ENCODE measurements around the gene NOX5. TPM values are rescaled to one million over a fixed set of nuclear protein-coding genes. Genes with fewer than 3 reads are reported as not detected.

The NOX5 gene, protein sequence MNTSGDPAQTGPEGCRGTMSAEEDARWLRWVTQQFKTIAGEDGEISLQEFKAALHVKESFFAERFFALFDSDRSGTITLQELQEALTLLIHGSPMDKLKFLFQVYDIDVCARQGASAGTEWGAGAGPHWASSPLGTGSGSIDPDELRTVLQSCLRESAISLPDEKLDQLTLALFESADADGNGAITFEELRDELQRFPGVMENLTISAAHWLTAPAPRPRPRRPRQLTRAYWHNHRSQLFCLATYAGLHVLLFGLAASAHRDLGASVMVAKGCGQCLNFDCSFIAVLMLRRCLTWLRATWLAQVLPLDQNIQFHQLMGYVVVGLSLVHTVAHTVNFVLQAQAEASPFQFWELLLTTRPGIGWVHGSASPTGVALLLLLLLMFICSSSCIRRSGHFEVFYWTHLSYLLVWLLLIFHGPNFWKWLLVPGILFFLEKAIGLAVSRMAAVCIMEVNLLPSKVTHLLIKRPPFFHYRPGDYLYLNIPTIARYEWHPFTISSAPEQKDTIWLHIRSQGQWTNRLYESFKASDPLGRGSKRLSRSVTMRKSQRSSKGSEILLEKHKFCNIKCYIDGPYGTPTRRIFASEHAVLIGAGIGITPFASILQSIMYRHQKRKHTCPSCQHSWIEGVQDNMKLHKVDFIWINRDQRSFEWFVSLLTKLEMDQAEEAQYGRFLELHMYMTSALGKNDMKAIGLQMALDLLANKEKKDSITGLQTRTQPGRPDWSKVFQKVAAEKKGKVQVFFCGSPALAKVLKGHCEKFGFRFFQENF
- 1 to 10 TPM in 1 of 4 donors, not detected in 3; 1.6 TPM for total RNA-seq

DNA sequence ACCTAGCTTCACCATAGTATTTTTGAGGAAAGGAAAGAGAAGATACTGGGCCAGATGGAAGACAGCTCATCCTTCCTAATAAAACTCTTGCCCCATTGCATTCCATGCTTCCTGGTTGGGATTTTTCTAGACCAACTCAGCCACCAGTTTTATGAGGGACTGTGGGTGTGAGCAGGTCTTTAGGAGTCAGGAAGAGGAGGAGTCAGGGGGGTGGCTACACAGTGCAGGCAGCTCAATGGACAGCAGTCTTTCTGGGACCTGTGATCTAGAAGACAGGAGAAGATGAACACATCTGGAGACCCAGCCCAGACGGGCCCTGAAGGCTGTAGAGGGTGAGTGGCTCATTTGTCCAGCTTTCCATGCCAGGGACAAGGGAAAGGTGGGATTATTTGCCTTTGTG lies at the start of gene NOX5:
NOX5 (plus strand) TSS at position 242 of the 400 bp plus-strand sequence; CDS start at position 283, 41 bp downstream.
- TF ChIP-seq, protein P1, sequence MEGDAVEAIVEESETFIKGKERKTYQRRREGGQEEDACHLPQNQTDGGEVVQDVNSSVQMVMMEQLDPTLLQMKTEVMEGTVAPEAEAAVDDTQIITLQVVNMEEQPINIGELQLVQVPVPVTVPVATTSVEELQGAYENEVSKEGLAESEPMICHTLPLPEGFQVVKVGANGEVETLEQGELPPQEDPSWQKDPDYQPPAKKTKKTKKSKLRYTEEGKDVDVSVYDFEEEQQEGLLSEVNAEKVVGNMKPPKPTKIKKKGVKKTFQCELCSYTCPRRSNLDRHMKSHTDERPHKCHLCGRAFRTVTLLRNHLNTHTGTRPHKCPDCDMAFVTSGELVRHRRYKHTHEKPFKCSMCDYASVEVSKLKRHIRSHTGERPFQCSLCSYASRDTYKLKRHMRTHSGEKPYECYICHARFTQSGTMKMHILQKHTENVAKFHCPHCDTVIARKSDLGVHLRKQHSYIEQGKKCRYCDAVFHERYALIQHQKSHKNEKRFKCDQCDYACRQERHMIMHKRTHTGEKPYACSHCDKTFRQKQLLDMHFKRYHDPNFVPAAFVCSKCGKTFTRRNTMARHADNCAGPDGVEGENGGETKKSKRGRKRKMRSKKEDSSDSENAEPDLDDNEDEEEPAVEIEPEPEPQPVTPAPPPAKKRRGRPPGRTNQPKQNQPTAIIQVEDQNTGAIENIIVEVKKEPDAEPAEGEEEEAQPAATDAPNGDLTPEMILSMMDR (IDR thresholded peaks at IDR 0.05) = no peak
- TF ChIP-seq POLR2AphosphoS5 (IDR thresholded peaks at IDR 0.05) = no peak
- TF ChIP-seq EP300 (IDR thresholded peaks at IDR 0.05) = no peak
- H3K4me1 ChIP-seq = no peaks in the 10 kb centered on the region
- 73% methylated on average over 1 of the region's 1 CpG for WGBS
- peaks cover 6% of the 10 kb centered on the region for H3K27me3 ChIP-seq
- no peaks in the 10 kb centered on the region for H3K9me3 ChIP-seq
- no peak within 1 kb of the TSS for H3K4me3 ChIP-seq
- no peak for DNase-seq (ENCODE audit: low spot score in 2 of 2)
- no peaks in the 10 kb centered on the region for H3K36me3 ChIP-seq
- H3K27ac ChIP-seq = no peak within 1 kb of the TSS

DNA sequence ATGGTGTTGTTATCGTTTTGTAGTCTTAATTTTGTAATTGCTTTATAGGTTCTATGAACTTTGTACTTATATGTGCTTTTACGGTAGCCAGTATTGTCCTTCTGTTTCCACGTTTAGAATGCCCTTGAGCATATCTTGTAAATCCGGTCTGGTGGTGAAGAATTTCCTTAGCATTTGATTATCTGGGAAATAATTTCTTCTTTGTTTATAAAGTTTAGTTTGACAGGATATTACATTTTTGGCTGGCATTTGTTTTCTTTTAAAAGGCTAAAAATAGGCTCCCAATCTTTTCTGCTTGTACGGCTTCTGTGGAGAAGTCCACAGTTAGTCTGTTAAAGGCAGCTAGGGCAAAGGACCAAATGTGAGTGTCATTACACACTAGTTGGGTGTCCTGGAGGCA lies 47.5 kb upstream of the NOX5 start:
- H3K36me3 ChIP-seq = no peaks in the 10 kb centered on the region
- H3K27me3 ChIP-seq = no peaks in the 10 kb centered on the region
- peaks cover 4% of the 10 kb centered on the region for H3K9me3 ChIP-seq
- H3K27ac ChIP-seq = no peak overlapping the region
- no peaks in the 10 kb centered on the region for H3K4me1 ChIP-seq
- TF ChIP-seq EP300 (IDR thresholded peaks at IDR 0.05) = no peak
- TF ChIP-seq POLR2A (IDR thresholded peaks at IDR 0.05) = no peak
- TF ChIP-seq POLR2AphosphoS5 (IDR thresholded peaks at IDR 0.05) = no peak
- TF ChIP-seq, protein P1 (IDR thresholded peaks at IDR 0.05) = no peak
- 55% methylated on average over 5 of the region's 5 CpGs for WGBS
- DNase-seq (ENCODE audit: low spot score in 2 of 2) = no peak
- no peak overlapping the region for H3K4me3 ChIP-seq

DNA sequence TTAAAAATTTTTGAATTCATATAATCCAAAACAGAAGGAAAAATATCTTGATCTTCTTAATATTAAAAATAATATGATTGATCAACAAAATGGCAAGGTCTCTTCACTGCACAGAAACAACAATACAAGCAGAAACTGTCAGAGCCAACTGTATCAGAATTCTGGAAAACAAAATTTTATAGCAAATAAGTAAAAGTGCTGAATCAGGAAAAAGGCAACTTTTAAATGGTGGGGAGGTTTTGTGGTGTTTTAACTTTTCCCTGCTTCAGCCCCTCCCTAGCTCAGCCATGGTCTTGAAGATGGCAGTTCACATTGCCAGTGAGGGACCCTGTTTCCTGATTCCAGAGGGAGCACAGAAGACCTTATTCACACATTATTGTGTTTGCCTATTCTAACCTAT lies 46.5 kb upstream of the NOX5 start:
- H3K36me3 ChIP-seq = no peaks in the 10 kb centered on the region
- no peak for TF ChIP-seq EP300 (IDR thresholded peaks at IDR 0.05)
- no peak for TF ChIP-seq POLR2A (IDR thresholded peaks at IDR 0.05)
- TF ChIP-seq, protein P1 (IDR thresholded peaks at IDR 0.05) = no peak
- TF ChIP-seq POLR2AphosphoS5 (IDR thresholded peaks at IDR 0.05) = no peak

DNA sequence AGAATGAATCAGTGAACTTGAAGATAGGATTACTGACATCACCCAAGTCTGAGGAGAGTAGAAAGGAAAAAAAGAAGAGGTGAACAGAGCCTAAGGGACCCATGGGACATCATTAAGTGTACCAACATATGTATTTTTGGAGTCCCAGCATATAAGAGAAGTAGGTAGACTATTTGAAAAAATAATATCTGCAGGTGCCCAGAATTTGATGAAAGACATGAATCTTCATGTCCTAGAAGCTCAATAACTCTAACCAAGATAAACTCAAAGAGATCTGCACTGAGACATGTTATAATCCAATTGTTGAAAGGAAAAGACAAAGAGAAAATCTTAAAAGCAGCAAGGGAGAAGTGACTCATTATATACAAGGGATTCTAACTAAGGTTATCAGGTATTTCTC lies 45.2 kb upstream of the NOX5 start:
- Histone ChIP-seq H3K27me3 (no peaks in the 10 kb centered on the region), H3K27ac (no peak overlapping the region), H3K4me3 (no peak overlapping the region), H3K9me3 (peaks cover 4% of the 10 kb centered on the region), H3K4me1 (no peaks in the 10 kb centered on the region), H3K36me3 (no peaks in the 10 kb centered on the region)
- DNase-seq (ENCODE audit: low spot score in 2 of 2) = no peak
- TF ChIP-seq POLR2A (IDR thresholded peaks at IDR 0.05) (no peak), EP300 (IDR thresholded peaks at IDR 0.05) (no peak), POLR2AphosphoS5 (IDR thresholded peaks at IDR 0.05) (no peak)
- TF ChIP-seq, protein P1 (IDR thresholded peaks at IDR 0.05) = no peak

More for the DNA sequence above, 46.5 kb upstream of the NOX5 start:
- no peak for DNase-seq (ENCODE audit: low spot score in 2 of 2)
- peaks cover 4% of the 10 kb centered on the region for H3K9me3 ChIP-seq
- no peak overlapping the region for H3K27ac ChIP-seq
- no peaks in the 10 kb centered on the region for H3K27me3 ChIP-seq
- no peak overlapping the region for H3K4me3 ChIP-seq
- H3K4me1 ChIP-seq = no peaks in the 10 kb centered on the region
